HG03066 (cell line): Measurements from ENCODE around the gene NOS1AP.

Experiments used
- ATAC-seq: cut with Tn5 transposase; IDR thresholded peaks from one replicate; pipeline ENCODE4 v1.9.1; 2021; ENCODE audit warnings: low read depth; ENCODE audit not compliant: unreplicated experiment

The NOS1AP gene

GRCh38 chr1:162279136-162279498 is 209.6 kb downstream of the NOS1AP start:
- no peak for ATAC-seq

- ATAC-seq: no peak
These were observed 211.9 kb downstream of the NOS1AP start for GRCh38 chr1:162281426-162281825.

DNA sequence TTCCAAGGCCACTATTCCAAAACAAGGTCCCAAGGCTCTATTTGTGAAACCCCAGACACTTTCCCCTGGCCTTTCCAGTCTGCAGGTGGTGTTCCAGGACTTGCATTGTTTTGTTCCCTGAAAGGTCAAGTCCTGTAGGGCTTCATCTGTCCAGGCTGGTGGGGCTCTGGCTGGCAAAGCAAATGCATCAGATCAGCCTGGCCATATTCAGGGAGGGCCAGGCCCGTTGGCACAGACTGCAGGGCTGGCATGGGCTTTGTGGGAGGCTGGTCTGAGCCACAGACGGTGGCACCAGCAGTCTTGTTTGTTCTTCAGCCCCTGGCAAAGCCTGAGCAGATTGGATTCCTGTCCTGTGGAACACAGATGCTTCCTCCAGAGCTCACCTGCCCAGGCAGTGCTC is 214.2 kb downstream of the NOS1AP start:
- ATAC-seq: no peak

GRCh38 chr1:162284206-162284955 is 214.9 kb downstream of the NOS1AP start:
- ATAC-seq: no peak

GRCh38 chr1:162285149-162285561 is 215.7 kb downstream of the NOS1AP start:
- ATAC-seq: no peak

- no peak for ATAC-seq
These were observed 221.5 kb downstream of the NOS1AP start for GRCh38 chr1:162291000-162291399.

DNA sequence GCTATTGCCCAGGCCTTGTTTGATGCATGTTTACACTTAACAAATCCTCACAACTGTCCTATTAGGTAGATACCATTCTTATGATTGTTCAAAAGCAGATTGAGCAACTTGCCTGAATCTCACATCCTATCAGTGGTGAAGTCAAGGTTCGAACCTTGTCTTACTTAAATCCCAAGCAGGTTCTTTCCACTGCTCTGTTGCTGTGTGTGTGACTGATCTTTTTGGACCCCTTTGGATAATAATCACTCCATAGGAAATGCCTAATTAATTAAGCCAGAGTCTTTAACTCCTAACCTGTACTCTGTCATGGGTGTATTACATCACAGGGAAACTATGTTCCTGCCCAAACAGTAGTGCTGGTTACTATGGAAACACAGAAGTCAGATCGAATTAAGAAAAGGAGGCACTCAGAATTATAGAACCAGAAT is 222.9 kb downstream of the NOS1AP start:
- no peak for ATAC-seq

GRCh38 chr1:162293073-162293692 is 223.7 kb downstream of the NOS1AP start:
- no peak for ATAC-seq

DNA sequence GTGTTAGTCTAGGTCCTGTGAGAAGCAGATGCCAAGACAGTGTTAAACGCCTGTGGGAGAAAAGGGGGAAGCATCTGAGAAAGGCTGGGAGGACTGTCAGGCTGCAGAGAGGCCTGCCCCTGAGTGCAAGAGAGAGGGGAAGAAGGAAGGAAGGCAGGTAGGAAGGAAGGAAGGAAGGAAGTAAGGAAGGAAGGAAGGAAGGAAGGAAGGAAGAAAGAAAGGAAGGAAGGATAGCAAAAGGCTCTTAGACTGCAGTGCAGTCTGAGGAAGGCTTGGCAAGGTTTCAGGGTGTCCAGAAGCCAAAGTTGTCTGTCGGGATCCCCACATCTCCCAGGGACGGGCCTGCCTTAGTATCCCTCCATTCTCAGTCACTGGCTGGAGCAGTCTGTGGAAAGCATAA is 224.5 kb downstream of the NOS1AP start:
- ATAC-seq: no peak

GRCh38 chr1:162297208-162297607 is 227.7 kb downstream of the NOS1AP start:
- no peak for ATAC-seq

- no peak for ATAC-seq
These were observed 228.8 kb downstream of the NOS1AP start for GRCh38 chr1:162298266-162298665.

GRCh38 chr1:162299018-162299417 is 229.5 kb downstream of the NOS1AP start:
- no peak for ATAC-seq

DNA sequence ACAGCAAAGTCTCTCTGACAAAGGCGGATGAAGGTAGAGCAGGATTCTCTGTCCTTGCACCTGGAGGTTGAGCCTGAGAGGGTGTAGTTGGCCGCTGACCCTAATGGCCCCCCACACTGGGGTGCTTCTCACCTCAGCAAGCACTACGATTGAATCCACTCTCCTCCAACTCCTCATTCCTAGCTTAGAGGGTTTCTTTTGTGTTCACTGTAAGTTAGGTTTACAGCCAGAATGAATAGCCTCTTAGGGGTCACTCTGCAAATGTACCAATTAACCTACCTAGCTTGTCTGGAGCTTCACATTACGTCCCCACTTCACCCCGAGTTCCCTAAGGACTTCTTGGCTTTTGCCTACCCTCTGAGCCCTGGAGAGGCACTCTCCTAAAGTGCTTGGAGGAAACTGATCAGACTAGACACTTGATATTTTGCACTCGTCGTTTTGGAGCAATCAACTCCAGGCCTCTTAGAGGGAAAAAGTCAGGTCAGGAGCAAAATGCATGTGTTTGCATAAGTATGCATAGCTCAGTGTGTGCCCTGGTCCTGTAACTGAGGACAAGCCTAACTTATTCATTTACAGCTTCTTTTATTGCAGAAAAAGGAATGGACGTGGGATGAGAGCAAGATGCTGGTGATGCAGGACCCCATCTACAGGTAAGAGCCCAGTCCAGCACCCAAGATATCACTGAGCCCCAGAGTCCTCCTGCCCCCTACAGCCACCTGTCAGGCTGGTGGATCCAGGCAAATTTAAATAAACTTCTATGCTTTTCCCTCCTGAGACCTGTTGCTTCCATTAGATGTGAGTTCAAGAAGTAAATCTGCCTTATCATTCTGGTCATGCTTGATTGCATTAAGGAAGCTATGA is 230.8 kb downstream of the NOS1AP start:
- no peak for ATAC-seq

GRCh38 chr1:162301696-162302095 is 232.2 kb downstream of the NOS1AP start:
- no peak for ATAC-seq

DNA sequence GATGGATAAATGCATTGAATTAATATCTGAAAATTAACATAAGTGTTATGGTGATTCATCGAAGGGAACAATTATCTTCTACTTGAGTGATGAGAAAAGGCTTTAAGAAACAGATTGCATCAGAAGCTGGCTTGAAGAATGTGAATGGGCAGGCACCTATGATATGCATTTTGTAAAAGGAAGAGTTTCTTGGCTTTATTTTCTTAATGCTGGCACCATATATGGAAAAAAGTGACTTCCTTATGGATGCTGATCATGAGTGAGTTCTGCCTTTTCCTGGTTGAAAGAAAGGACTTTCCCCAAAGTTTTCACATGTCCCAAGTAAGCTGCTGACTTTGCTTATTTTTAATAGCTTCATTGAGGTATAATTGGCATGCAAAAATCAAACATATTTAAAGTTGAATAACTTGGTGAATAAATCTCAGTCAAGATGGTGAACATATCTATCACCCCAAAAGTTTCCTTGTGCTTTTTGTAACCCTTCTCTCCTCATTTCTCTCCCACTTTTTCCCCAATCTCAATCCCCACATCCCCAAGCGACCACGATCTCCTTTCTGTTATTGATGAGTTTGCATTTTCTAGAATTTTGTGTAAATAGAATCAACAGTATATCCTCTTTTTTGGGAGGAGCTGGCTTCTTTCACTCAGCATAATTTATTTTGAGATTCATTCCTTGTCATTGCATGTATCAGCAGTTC is 233.0 kb downstream of the NOS1AP start:
- ATAC-seq: no peak

DNA sequence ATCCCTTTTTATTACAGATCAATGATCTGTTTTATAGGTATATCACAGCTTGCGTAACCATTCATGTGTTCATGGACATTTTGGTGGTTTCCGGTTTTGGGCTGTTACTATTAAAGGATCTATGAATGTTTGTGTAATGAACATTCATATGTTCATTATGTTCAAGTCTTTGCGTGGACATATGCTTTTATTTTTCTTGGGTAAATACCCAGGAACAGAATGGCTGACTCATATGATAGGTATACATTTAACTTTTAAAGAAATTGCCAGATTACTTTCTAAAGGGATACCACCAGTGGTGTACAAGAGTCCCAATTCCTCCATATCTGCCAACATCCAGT is 233.5 kb downstream of the NOS1AP start:
- no peak for ATAC-seq

GRCh38 chr1:162304736-162305135 is 235.2 kb downstream of the NOS1AP start:
- no peak for ATAC-seq

- ATAC-seq: no peak
These were observed 236.5 kb downstream of the NOS1AP start for GRCh38 chr1:162305969-162306368.

- ATAC-seq: no peak
These were observed 240.8 kb downstream of the NOS1AP start for GRCh38 chr1:162310337-162310736.

GRCh38 chr1:162314206-162314605 is 244.7 kb downstream of the NOS1AP start:
- no peak for ATAC-seq

GRCh38 chr1:162315673-162316072 is 246.2 kb downstream of the NOS1AP start:
- no peak for ATAC-seq
